ENCODE results near the gene MGAM2. TPM values are rescaled to one million over a fixed set of nuclear protein-coding genes. Genes with fewer than 3 reads are reported as not detected.

MGAM2 gene
- total RNA-seq, 3 donors from 2014 or later (not counting 1 experiment from before 2014, with no cell fraction given): 0.73 to 1.9 (median 1.1) TPM

GRCh38 chr7:142248166-142249160, 136.9 kb downstream of the MGAM2 start:
- Histone ChIP-seq H3K4me1 (ENCODE audit: control insufficient read depth, insufficient read depth, low read length) (no peaks in the 10 kb centered on the region), H3K27ac (ENCODE audit: low read length) (no peak overlapping the region), H3K9me3 (ENCODE audit: control insufficient read depth, insufficient read depth, low read length) (no peaks in the 10 kb centered on the region), H3K27me3 (ENCODE audit: control insufficient read depth, insufficient read depth, low read length) (no peaks in the 10 kb centered on the region), H3K36me3 (ENCODE audit: control insufficient read depth, insufficient read depth, low read length) (no peaks in the 10 kb centered on the region), H3K4me3 (ENCODE audit: low read length) (no peak overlapping the region)
- Mint-ChIP-seq H3K27ac (no peak overlapping the region), H3K4me3 (no peak overlapping the region), H3K27me3 (ENCODE audit: low read depth in 2 of 2) (peaks cover 4 to 8% of the 10 kb centered on the region in 2 donors), H3K4me1 (no peaks in the 10 kb centered on the region), H3K36me3 (no peaks in the 10 kb centered on the region), H3K9me3 (no peaks in the 10 kb centered on the region)
- 70% methylated on average over 7 of the region's 7 CpGs for WGBS (ENCODE audit: insufficient coverage)
- intact Hi-C loops (cut with micrococcal nuclease): no loop called here
- no peak for ATAC-seq
- TF ChIP-seq CTCF (IDR thresholded peaks at IDR 0.05): no peak
- no peak for DNase-seq

GRCh38 chr7:142249918-142250317, 138.4 kb downstream of the MGAM2 start:
- Histone ChIP-seq H3K4me3 (ENCODE audit: low read length) (no peak overlapping the region), H3K27me3 (ENCODE audit: control insufficient read depth, insufficient read depth, low read length) (no peaks in the 10 kb centered on the region), H3K4me1 (ENCODE audit: control insufficient read depth, insufficient read depth, low read length) (no peaks in the 10 kb centered on the region), H3K27ac (ENCODE audit: low read length) (no peak overlapping the region), H3K36me3 (ENCODE audit: control insufficient read depth, insufficient read depth, low read length) (no peaks in the 10 kb centered on the region), H3K9me3 (ENCODE audit: control insufficient read depth, insufficient read depth, low read length) (no peaks in the 10 kb centered on the region)
- Mint-ChIP-seq H3K27me3 (ENCODE audit: low read depth in 2 of 2) (peaks cover 0 to under 1% of the 10 kb centered on the region in 2 donors), H3K36me3 (no peaks in the 10 kb centered on the region), H3K4me1 (no peaks in the 10 kb centered on the region), H3K4me3 (no peak overlapping the region), H3K9me3 (no peaks in the 10 kb centered on the region), H3K27ac (no peak overlapping the region)
- intact Hi-C loops (cut with micrococcal nuclease): no loop called here
- no peak for TF ChIP-seq CTCF (IDR thresholded peaks at IDR 0.05)
- no peak for DNase-seq
- ATAC-seq: no peak

- Histone ChIP-seq H3K36me3 (ENCODE audit: control insufficient read depth, insufficient read depth, low read length) (no peaks in the 10 kb centered on the region), H3K27ac (ENCODE audit: low read length) (no peak overlapping the region), H3K4me1 (ENCODE audit: control insufficient read depth, insufficient read depth, low read length) (no peaks in the 10 kb centered on the region), H3K27me3 (ENCODE audit: control insufficient read depth, insufficient read depth, low read length) (no peaks in the 10 kb centered on the region), H3K9me3 (ENCODE audit: control insufficient read depth, insufficient read depth, low read length) (no peaks in the 10 kb centered on the region), H3K4me3 (ENCODE audit: low read length) (no peak overlapping the region)
- no peak for ATAC-seq
- Mint-ChIP-seq H3K27ac (no peak overlapping the region), H3K9me3 (no peaks in the 10 kb centered on the region), H3K36me3 (no peaks in the 10 kb centered on the region), H3K27me3 (ENCODE audit: low read depth in 2 of 2) (no peaks in the 10 kb centered on the region), H3K4me1 (no peaks in the 10 kb centered on the region), H3K4me3 (no peak overlapping the region)
- intact Hi-C loops (cut with micrococcal nuclease): no loop called here
- WGBS (ENCODE audit: insufficient coverage): 84% methylated on average over 2 of the region's 2 CpGs
- no peak for DNase-seq
- TF ChIP-seq CTCF (IDR thresholded peaks at IDR 0.05): no peak
Observed at GRCh38 chr7:142250705-142251104, 139.2 kb downstream of the MGAM2 start.
